GM12878 (cell line): ENCODE measurements around the gene RAB43. TPM values are rescaled to one million over a fixed set of nuclear protein-coding genes. Genes with fewer than 3 reads are reported as not detected.
"Not testable (repeated sequence)": the region's sequence is repeated elsewhere in the genome, so short reads cannot be mapped to it uniquely, and the experiment has no call there.

Experiments
- ATAC-seq: fragments of 200-7000 bp; cut with Tn5 transposase; 3 replicates; pipeline ENCODE4 v1.9.1; 2020; ENCODE audit warnings: mild to moderate bottlenecking, moderate library complexity
- BruUV-seq: library from RNA; stranded (reverse); fragments of 400-500 nt; replicated peaks from 2 replicates; lab custom pipeline; 2021; lab: Mats Ljungman, UMichigan
- CTCF ChIA-PET: fragments of 300-600 bp; sonication (Branson Sonifier 250); formaldehyde crosslinking; extraction: SDS; loops from one replicate; lab custom pipeline; 2021; ENCODE audit warnings: inconsistent platforms; lab: Yijun Ruan, JAX
- POLR2A ChIA-PET: fragments of 350-600 bp; formaldehyde crosslinking; extraction: SDS; loops from one replicate; lab custom pipeline; 2021; ENCODE audit warnings: inconsistent platforms; lab: Charles Lee
- RAD21 ChIA-PET: fragments of 300-600 bp; sonication (Branson Sonifier 250); formaldehyde crosslinking; loops from one replicate; lab custom pipeline; 2023; ENCODE audit warnings: antibody characterized with exemption; ENCODE audit not compliant: unreplicated experiment; lab: Charles Lee
- SMC1A ChIA-PET: fragments of 300-600 bp; sonication (Branson Sonifier 250); formaldehyde crosslinking; loops from one replicate; lab custom pipeline; 2023; ENCODE audit not compliant: unreplicated experiment, uncharacterized antibody; lab: Charles Lee
- DNase-seq: peaks from one replicate; pipeline ENCODE4 v3.0.0-alpha.2; 2011; ENCODE audit warnings: low read depth, low spot score
- FAIRE-seq: peaks from 3 replicates; lab custom pipeline; 2011; peaks lifted over from hg19 to GRCh38; lab: Jason Lieb, UNC
- H2AFZ ChIP-seq: 2 replicates; pipeline ENCODE4 v1.6.0; 2011; ENCODE audit warnings: low read depth, low read length, control low read depth; ENCODE audit not compliant: control insufficient read depth
- H3K27ac ChIP-seq: 2 replicates; pipeline ENCODE4 v1.5.1; 2011; ENCODE audit warnings: control low read depth; ENCODE audit not compliant: control insufficient read depth, insufficient read depth
- H3K27me3 ChIP-seq, 2 experiments: replicated peaks in 1 of 2; 2 replicates each; pipeline versions ENCODE4 v1.6.0 to v1.6.1; 2011; ENCODE audit warnings: low read length in 1 of 2; ENCODE audit not compliant: control insufficient read depth in 2 of 2, insufficient read depth in 2 of 2
- H3K36me3 ChIP-seq, 2 experiments: 2 replicates each; pipeline ENCODE4 v1.5.1; 2011; ENCODE audit warnings: low read length in 1 of 2; ENCODE audit not compliant: control insufficient read depth in 2 of 2, insufficient read depth in 2 of 2
- H3K4me1 ChIP-seq: 2 replicates; pipeline ENCODE4 v1.6.1; 2011; ENCODE audit warnings: mild to moderate bottlenecking, low read length, moderate library complexity, mixed read lengths; ENCODE audit not compliant: control insufficient read depth, insufficient read depth
- H3K4me2 ChIP-seq: 2 replicates; pipeline ENCODE4 v1.6.0; 2011; ENCODE audit warnings: control low read depth; ENCODE audit not compliant: control insufficient read depth, insufficient read depth
- H3K4me3 ChIP-seq: fragments of 200-600 bp; sonication (generic); 2 replicates; pipeline ENCODE4 v1.5.1; 2016
- H3K79me2 ChIP-seq: 2 replicates; pipeline ENCODE4 v1.6.0; 2011; ENCODE audit warnings: low read length; ENCODE audit not compliant: control insufficient read depth, insufficient read depth
- H3K9ac ChIP-seq: 2 replicates; pipeline ENCODE4 v1.8.0; 2011; ENCODE audit warnings: low read length, control low read depth, mixed read lengths; ENCODE audit not compliant: control insufficient read depth, insufficient read depth
- H3K9me3 ChIP-seq: replicated peaks from 3 replicates; pipeline ENCODE4 v1.5.1; 2011; ENCODE audit warnings: mild to moderate bottlenecking, low read length; ENCODE audit not compliant: control insufficient read depth, insufficient read depth
- H4K20me1 ChIP-seq: 2 replicates; pipeline ENCODE4 v1.6.0; 2011; ENCODE audit not compliant: control insufficient read depth, insufficient read depth
- EED ChIP-seq: sonication (generic); IDR thresholded peaks from 2 replicates; pipeline ENCODE4 v1.6.1; 2016; ENCODE audit warnings: antibody characterized with exemption, low read depth
- WGBS: methylation state at CpG from one replicate; pipeline ENCODE4 v1.1.6; 2016; ENCODE audit warnings: low lambda C conversion rate; ENCODE audit not compliant: insufficient replicate concordance, insufficient coverage; ENCODE audit errors: missing lambda C conversion rate; 5-methylcytosine and 5-hydroxymethylcytosine counted together
- in situ Hi-C: fragments of 300-500 bp; cut with MboI; formaldehyde crosslinking; loops from 9 replicates; pipeline ENCODE4 v1.14.3; 2018; ENCODE audit warnings: mixed read lengths
- intact Hi-C: fragments of 100-400 bp; cut with micrococcal nuclease; formaldehyde crosslinking; loops from one replicate; pipeline ENCODE4 v1.14.2; 2022; ENCODE audit not compliant: unreplicated experiment
- polyA plus RNA-seq, 11 experiments: library from polyadenylated mRNA; depleted of rRNA in 4 of 11; unstranded in 6 of 11; stranded (reverse) in 5 of 11; fragments of >200 nt; fragmentation: Nextera tagmentation in 4 of 11; fragmentation: Illumina TruSeq in 1 of 11; extraction: Ambion mirVana in 4 of 11; extraction: Trizol in 1 of 11; gene quantifications; 1 replicate in 1 of 11; 2 replicates in 10 of 11; pipeline versions ENCODE4 v1.2.1 to v1.2.3, GENCODE V29; 2011 to 2016; ENCODE audit warnings: inconsistent platforms in 2 of 11, missing spikeins in 2 of 11, low read depth in 1 of 11
- total RNA-seq, 4 experiments: library from RNA; depleted of rRNA in 3 of 4; stranded (reverse); fragments of >200 nt in 3 of 4; fragmentation: Illumina TruSeq in 1 of 4; extraction: Trizol in 1 of 4; gene quantifications; 2 replicates each; pipeline versions ENCODE4 v1.2.1 to v1.2.3, GENCODE V29; 2013 to 2021
- TF ChIP-seq, protein P1 (sequence below): IDR thresholded peaks from 2 replicates; pipeline ENCODE4 v1.6.1; 2011; ENCODE audit warnings: borderline replicate concordance, low read depth, mild to moderate bottlenecking, moderate library complexity, mixed read lengths, low read length; ENCODE audit not compliant: insufficient read depth; ENCODE audit errors: extremely low read length
- TF ChIP-seq, protein P2 (sequence below): IDR thresholded peaks from 2 replicates; pipeline ENCODE4 v1.6.1; 2012; ENCODE audit warnings: improper control_type of control experiment, low read depth, low read length; ENCODE audit not compliant: insufficient replicate concordance

Gene RAB43
- total and polyA plus RNA-seq, 10 of the 15 experiments (the other 5 are each of a cell fraction or from before 2014, with no cell fraction given) = 0.08 to 14.0 (median 4.0) TPM

DNA sequence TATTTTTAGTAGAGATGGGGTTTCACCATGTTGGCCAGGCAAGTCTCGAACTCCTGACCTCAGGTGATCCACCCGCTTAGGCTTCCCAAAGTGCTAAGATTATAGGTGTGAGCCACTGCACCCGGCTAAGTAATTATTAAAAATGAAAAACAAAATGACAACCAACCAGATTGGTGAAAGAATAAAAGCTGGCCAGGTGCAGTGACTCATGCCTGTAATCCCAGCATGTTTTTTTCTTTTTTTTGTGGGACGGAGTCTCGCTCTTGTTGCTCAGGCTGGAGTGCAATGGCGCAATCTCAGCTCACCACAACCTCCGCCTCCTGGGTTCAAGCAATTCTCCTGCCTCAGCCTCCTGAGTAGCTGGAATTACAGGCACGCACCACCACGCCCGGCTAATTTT, 14.7 kb upstream of the RAB43 start:
- H3K79me2 ChIP-seq, H3K27ac ChIP-seq, FAIRE-seq, DNase-seq, H3K9ac ChIP-seq, H3K27me3 ChIP-seq, H2AFZ ChIP-seq, H3K9me3 ChIP-seq, in situ Hi-C loops, CTCF ChIA-PET, intact Hi-C loops, ATAC-seq, H3K4me1 ChIP-seq, BruUV-seq, H4K20me1 ChIP-seq, H3K4me2 ChIP-seq, H3K4me3 ChIP-seq: not testable (repeated sequence)
- RAD21 ChIA-PET = interaction anchor here (0.5 to 0.9 kb wide), 3 partner anchors 97 to 193 kb away, joined by 3 read pairs; no protein-coding TSS in a partner anchor
- peaks cover 16 to 18% of the 10 kb centered on the region in 2 experiments for H3K36me3 ChIP-seq
- WGBS = 100% methylated on average over 10 of the region's 10 CpGs
- SMC1A ChIA-PET = interaction anchor here (1.2 kb wide), 1 partner anchor 83 kb away, joined by 3 read pairs; no protein-coding TSS in a partner anchor
- POLR2A ChIA-PET = interaction anchor here (0.6 kb wide), 2 partner anchors 43 to 75 kb away, joined by 3 to 4 read pairs; no protein-coding TSS in a partner anchor

DNA sequence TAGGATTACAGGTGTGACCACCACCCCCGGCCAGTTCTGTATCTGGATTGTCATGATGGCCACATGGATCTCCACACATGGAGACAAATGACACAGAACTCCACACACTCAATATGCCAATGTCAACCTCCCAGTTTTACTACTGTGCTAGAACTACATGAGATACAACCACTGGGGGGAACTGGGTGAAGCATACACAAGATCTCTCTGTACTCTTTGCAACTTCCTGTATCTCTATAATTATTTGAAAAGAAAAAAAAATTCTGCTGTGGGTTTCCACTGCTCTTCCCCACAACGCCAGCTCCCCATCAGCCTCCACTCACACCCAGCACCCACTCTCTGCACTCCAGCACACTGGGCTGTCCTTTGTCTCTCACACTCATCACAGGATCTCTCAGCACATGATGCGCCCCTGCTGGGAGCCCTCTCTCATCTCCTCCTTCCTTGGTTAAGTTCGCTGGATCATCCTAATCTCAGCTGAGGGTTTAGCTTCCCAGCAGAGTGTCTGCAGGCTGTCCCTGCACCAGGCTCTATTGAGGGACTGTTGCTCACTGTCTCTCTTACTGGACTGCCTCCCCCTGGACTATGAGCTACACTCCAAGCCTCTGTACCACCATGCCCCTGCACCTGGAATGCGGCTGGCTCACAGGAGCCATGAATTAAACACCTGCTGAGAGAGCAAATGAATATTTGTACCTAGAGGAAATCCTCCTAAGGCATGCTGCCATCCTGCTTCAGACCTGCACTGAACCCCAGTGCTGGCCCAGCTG, 10.7 kb upstream of the RAB43 start:
- no peak overlapping the region for H3K4me2 ChIP-seq
- ChIA-PET CTCF (interaction anchor here (0.6 to 1.1 kb wide), 2 partner anchors 79 kb away, joined by 3 read pairs; no protein-coding TSS in a partner anchor), RAD21 (interaction anchor here (1.6 kb wide), 1 partner anchor 79 kb away, joined by 4 read pairs; no protein-coding TSS in a partner anchor), SMC1A (interaction anchor here (0.6 to 2.1 kb wide), 3 partner anchors 9 to 15 kb away, joined by 3 to 5 read pairs (median 3); partner anchors contain the start of gene RAB43), POLR2A (interaction anchor here (0.5 to 0.7 kb wide), 2 partner anchors 11 to 213 kb away, joined by 5 to 6 read pairs; partner anchors contain the start of gene RAB43)
- H3K4me3 ChIP-seq = no peak overlapping the region
- intact Hi-C loops (no loop called here), in situ Hi-C loops (no loop called here)
- WGBS = 96% methylated on average over 5 of the region's 5 CpGs
- no peaks in the 10 kb centered on the region for H3K9me3 ChIP-seq
- no peak overlapping the region for H3K9ac ChIP-seq
- peaks cover 17 to 23% of the 10 kb centered on the region in 2 experiments; a peak in 3 of 4 replicates for H3K36me3 ChIP-seq
- H2AFZ ChIP-seq = no peak overlapping the region
- H3K27me3 ChIP-seq = no peaks in the 10 kb centered on the region
- DNase-seq = no peak
- H3K4me1 ChIP-seq = no peaks in the 10 kb centered on the region
- no TSS peak for BruUV-seq
- H3K27ac ChIP-seq = no peak overlapping the region
- FAIRE-seq = no peak
- H4K20me1 ChIP-seq = no peaks in the 10 kb centered on the region
- no peak for ATAC-seq
- no peaks in the 10 kb centered on the region for H3K79me2 ChIP-seq
- TF ChIP-seq, protein P1, sequence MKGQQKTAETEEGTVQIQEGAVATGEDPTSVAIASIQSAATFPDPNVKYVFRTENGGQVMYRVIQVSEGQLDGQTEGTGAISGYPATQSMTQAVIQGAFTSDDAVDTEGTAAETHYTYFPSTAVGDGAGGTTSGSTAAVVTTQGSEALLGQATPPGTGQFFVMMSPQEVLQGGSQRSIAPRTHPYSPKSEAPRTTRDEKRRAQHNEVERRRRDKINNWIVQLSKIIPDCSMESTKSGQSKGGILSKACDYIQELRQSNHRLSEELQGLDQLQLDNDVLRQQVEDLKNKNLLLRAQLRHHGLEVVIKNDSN = no peak
- TF ChIP-seq EED = no peak
- TF ChIP-seq, protein P2, sequence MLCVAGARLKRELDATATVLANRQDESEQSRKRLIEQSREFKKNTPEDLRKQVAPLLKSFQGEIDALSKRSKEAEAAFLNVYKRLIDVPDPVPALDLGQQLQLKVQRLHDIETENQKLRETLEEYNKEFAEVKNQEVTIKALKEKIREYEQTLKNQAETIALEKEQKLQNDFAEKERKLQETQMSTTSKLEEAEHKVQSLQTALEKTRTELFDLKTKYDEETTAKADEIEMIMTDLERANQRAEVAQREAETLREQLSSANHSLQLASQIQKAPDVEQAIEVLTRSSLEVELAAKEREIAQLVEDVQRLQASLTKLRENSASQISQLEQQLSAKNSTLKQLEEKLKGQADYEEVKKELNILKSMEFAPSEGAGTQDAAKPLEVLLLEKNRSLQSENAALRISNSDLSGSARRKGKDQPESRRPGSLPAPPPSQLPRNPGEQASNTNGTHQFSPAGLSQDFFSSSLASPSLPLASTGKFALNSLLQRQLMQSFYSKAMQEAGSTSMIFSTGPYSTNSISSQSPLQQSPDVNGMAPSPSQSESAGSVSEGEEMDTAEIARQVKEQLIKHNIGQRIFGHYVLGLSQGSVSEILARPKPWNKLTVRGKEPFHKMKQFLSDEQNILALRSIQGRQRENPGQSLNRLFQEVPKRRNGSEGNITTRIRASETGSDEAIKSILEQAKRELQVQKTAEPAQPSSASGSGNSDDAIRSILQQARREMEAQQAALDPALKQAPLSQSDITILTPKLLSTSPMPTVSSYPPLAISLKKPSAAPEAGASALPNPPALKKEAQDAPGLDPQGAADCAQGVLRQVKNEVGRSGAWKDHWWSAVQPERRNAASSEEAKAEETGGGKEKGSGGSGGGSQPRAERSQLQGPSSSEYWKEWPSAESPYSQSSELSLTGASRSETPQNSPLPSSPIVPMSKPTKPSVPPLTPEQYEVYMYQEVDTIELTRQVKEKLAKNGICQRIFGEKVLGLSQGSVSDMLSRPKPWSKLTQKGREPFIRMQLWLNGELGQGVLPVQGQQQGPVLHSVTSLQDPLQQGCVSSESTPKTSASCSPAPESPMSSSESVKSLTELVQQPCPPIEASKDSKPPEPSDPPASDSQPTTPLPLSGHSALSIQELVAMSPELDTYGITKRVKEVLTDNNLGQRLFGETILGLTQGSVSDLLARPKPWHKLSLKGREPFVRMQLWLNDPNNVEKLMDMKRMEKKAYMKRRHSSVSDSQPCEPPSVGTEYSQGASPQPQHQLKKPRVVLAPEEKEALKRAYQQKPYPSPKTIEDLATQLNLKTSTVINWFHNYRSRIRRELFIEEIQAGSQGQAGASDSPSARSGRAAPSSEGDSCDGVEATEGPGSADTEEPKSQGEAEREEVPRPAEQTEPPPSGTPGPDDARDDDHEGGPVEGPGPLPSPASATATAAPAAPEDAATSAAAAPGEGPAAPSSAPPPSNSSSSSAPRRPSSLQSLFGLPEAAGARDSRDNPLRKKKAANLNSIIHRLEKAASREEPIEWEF = no peak
